MM.1S (cell line): ENCODE data around the gene CORO1C.

ENCODE experiments used
- DNase-seq: peaks from one replicate; pipeline ENCODE4 v3.0.0-alpha.2; 2015
- H2AFZ ChIP-seq: fragments of 300-600 bp; sonication (generic); 2 replicates; pipeline ENCODE4 v1.6.0; 2016; ENCODE audit warnings: antibody characterized with exemption, low read length
- H3F3A ChIP-seq: fragments of 300-600 bp; sonication (generic); 2 replicates; pipeline ENCODE4 v1.6.1; 2016; ENCODE audit warnings: mild to moderate bottlenecking, antibody characterized with exemption, low read length, moderate library complexity, mixed read lengths; ENCODE audit not compliant: insufficient read depth
- H3K27ac ChIP-seq: fragments of 300-600 bp; sonication (generic); 2 replicates; pipeline ENCODE4 v1.5.1; 2016; ENCODE audit warnings: mild to moderate bottlenecking, low read length
- H3K27me3 ChIP-seq: fragments of 300-600 bp; sonication (generic); replicated peaks from 2 replicates; pipeline ENCODE4 v1.6.0; 2016; ENCODE audit warnings: low read length; ENCODE audit not compliant: insufficient read depth
- H3K36me3 ChIP-seq: fragments of 300-600 bp; sonication (generic); replicated peaks from 2 replicates; pipeline ENCODE4 v1.6.1; 2016; ENCODE audit warnings: mild to moderate bottlenecking, low read length, mixed read lengths; ENCODE audit not compliant: insufficient read depth
- H3K4me1 ChIP-seq: fragments of 300-600 bp; sonication (generic); 2 replicates; pipeline ENCODE4 v1.6.1; 2016; ENCODE audit warnings: low read length, mixed read lengths
- H3K4me2 ChIP-seq: fragments of 300-600 bp; sonication (generic); 2 replicates; pipeline ENCODE4 v1.6.0; 2016; ENCODE audit warnings: low read depth, low read length
- H3K4me3 ChIP-seq: fragments of 300-600 bp; sonication (generic); 2 replicates; pipeline ENCODE4 v1.5.1; 2016; ENCODE audit warnings: low read length, mixed read lengths
- H3K79me2 ChIP-seq: fragments of 300-600 bp; sonication (generic); 2 replicates; pipeline ENCODE4 v1.6.1; 2016; ENCODE audit warnings: mixed run types, low read length, mixed read lengths
- H3K9ac ChIP-seq: fragments of 300-600 bp; sonication (generic); 2 replicates; pipeline ENCODE4 v1.6.1; 2016; ENCODE audit warnings: low read length, mixed read lengths
- H3K9me2 ChIP-seq: fragments of 300-600 bp; sonication (generic); replicated peaks from 2 replicates; pipeline ENCODE4 v1.6.1; 2016; ENCODE audit warnings: mild to moderate bottlenecking, low read length, mixed read lengths; ENCODE audit not compliant: insufficient read depth
- H3K9me3 ChIP-seq: fragments of 300-600 bp; sonication (generic); replicated peaks from 2 replicates; pipeline ENCODE4 v1.6.1; 2016; ENCODE audit warnings: mild to moderate bottlenecking, low read length, mixed read lengths; ENCODE audit not compliant: insufficient read depth
- H4K20me1 ChIP-seq: fragments of 300-600 bp; sonication (generic); 2 replicates; pipeline ENCODE4 v1.6.1; 2016; ENCODE audit warnings: mild to moderate bottlenecking, low read length, moderate library complexity, mixed read lengths; ENCODE audit not compliant: insufficient read depth
- CTCF ChIP-seq: fragments of 300-600 bp; sonication (generic); IDR thresholded peaks from 2 replicates; pipeline ENCODE4 v1.5.1; 2016; ENCODE audit warnings: antibody characterized with exemption, low read length, mixed read lengths
- EZH2 ChIP-seq: fragments of 300-600 bp; sonication (generic); optimal IDR thresholded peaks from 2 replicates; pipeline ENCODE3; 2017; ENCODE audit warnings: low read depth, mild to moderate bottlenecking, antibody characterized with exemption, low read length, mixed read lengths
- EZH2phosphoT487 ChIP-seq: fragments of 300-600 bp; sonication (generic); IDR thresholded peaks from 2 replicates; pipeline ENCODE4 v1.6.1; 2018; ENCODE audit warnings: antibody characterized with exemption, low read length

The CORO1C gene

DNA sequence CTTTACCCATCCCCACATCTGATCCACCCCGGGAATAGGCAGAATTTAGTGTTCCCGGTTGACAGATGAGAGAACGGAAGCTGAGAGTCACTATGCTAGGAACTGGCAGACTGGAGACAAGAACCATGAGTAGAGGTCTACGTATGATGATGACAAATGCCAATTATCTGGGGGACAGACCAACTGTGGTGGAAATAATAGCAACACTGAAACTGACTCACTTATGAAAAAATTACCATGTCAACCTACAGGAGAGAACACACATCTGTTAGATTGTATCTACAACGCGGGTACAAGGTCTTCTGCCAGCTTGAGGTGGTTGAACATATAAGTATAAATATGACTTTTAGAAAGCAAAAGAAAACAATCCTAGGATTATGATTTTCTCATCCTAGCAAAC, 82.2 kb downstream of the CORO1C start:
- Histone ChIP-seq H3K4me1 (0 out of 2 replicates have a peak, but pooled peaks cover under 1% of the 10 kb centered on the region), H3K27me3 (no peaks in the 10 kb centered on the region), H3K9me2 (no peaks in the 10 kb centered on the region), H3K4me3 (no peak overlapping the region), H4K20me1 (no peaks in the 10 kb centered on the region), H3K79me2 (peaks cover 53% of the 10 kb centered on the region), H3K36me3 (peaks cover 9% of the 10 kb centered on the region), H3K4me2 (no peak overlapping the region), H2AFZ (no peak overlapping the region), H3K9ac (no peak overlapping the region), H3F3A (peaks cover 8% of the 10 kb centered on the region; the same call in 1 of the 2 replicates), H3K9me3 (no peaks in the 10 kb centered on the region), H3K27ac (no peak overlapping the region)
- DNase-seq = no peak
- TF ChIP-seq CTCF (no peak), EZH2 (no peak), EZH2phosphoT487 (no peak)

DNA sequence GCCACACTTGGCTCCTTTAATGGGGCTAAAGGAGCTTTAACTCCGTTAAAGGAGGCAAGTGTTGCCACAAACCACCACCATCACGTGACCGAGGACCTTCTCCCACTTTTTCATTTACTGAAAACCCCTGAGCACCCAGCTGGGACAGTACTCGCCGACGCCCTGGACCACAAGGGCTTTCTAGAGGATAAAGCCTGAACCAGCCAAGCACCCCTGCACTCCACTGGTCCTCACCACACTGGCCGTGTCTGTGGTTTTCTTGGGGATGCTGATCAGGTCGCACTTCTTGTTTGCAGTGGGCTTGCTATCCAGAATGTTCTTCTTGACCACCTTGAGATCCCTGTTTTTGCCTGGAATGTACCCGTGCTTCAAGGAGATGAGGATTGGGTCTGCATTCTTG, 82.9 kb downstream of the CORO1C start:
- Histone ChIP-seq H3K27me3 (no peaks in the 10 kb centered on the region), H3K36me3 (peaks cover 9% of the 10 kb centered on the region), H3K4me2 (no peak overlapping the region), H4K20me1 (no peaks in the 10 kb centered on the region), H2AFZ (no peak overlapping the region), H3K9ac (no peak overlapping the region), H3F3A (peaks cover 11% of the 10 kb centered on the region), H3K9me3 (no peaks in the 10 kb centered on the region), H3K79me2 (peaks cover 55% of the 10 kb centered on the region), H3K27ac (no peak overlapping the region), H3K9me2 (no peaks in the 10 kb centered on the region), H3K4me3 (no peak overlapping the region), H3K4me1 (peaks cover 8% of the 10 kb centered on the region)
- TF ChIP-seq EZH2 (no peak), CTCF (no peak), EZH2phosphoT487 (no peak)
- no peak for DNase-seq

GRCh38 chr12:108647585-108648287, 83.6 kb downstream of the CORO1C start:
- H3K4me2 ChIP-seq = no peak overlapping the region
- H3K27ac ChIP-seq = no peak overlapping the region
- no peak overlapping the region for H3K4me3 ChIP-seq
- no peak for TF ChIP-seq CTCF
- no peak for TF ChIP-seq EZH2
- TF ChIP-seq EZH2phosphoT487 = no peak
- DNase-seq = no peak
- H3K9me3 ChIP-seq = no peaks in the 10 kb centered on the region
- peaks cover 13% of the 10 kb centered on the region for H3F3A ChIP-seq
- H3K36me3 ChIP-seq = peaks cover 9% of the 10 kb centered on the region
- no peaks in the 10 kb centered on the region for H3K27me3 ChIP-seq
- peaks cover 54% of the 10 kb centered on the region for H3K79me2 ChIP-seq
- H3K4me1 ChIP-seq = peaks cover 12% of the 10 kb centered on the region
- H3K9ac ChIP-seq = no peak overlapping the region
- no peaks in the 10 kb centered on the region for H4K20me1 ChIP-seq
- H2AFZ ChIP-seq = no peak overlapping the region
- H3K9me2 ChIP-seq = no peaks in the 10 kb centered on the region
